Calu3 (cell line): ENCODE data around the gene SGSH. TPM values are rescaled to one million over a fixed set of nuclear protein-coding genes. Genes with fewer than 3 reads are reported as not detected.
A peak's percentile ranks its signal among the peaks of the same experiment; 100 is the strongest.

Source experiments
- Bru-seq: library from RNA; stranded (reverse); fragments of 400-500 nt; gene quantifications from one replicate; lab custom pipeline; 2021; lab: Mats Ljungman, UMichigan
- BruChase-seq, 2 experiments: library from RNA; stranded (reverse); fragments of 400-500 nt; gene quantifications; one replicate each; lab custom pipeline; 2021; lab: Mats Ljungman, UMichigan
- BruUV-seq: library from RNA; stranded (reverse); fragments of 400-500 nt; replicated peaks from 2 replicates; lab custom pipeline; 2021; lab: Mats Ljungman, UMichigan
- CTCF ChIA-PET: fragments of 300-600 bp; sonication (Branson Sonifier 250); formaldehyde crosslinking; loops from one replicate; lab custom pipeline; 2022; ENCODE audit warnings: antibody characterized with exemption; lab: Charles Lee
- DNase-seq: peaks from one replicate; pipeline ENCODE4 v3.0.0; 2022
- H3K27ac Mint-ChIP-seq: one replicate; pipeline ENCODE4 v1.8.0; 2022; ENCODE audit warnings: mixed read lengths; ENCODE audit not compliant: unreplicated experiment
- H3K27me3 Mint-ChIP-seq: one replicate; pipeline ENCODE4 v1.8.0; 2022; ENCODE audit warnings: mixed read lengths; ENCODE audit not compliant: unreplicated experiment
- H3K36me3 Mint-ChIP-seq: one replicate; pipeline ENCODE4 v1.8.0; 2022; ENCODE audit warnings: mild to moderate bottlenecking, moderate library complexity, mixed read lengths; ENCODE audit not compliant: insufficient read depth, unreplicated experiment
- H3K4me1 Mint-ChIP-seq: one replicate; pipeline ENCODE4 v1.8.0; 2022; ENCODE audit warnings: mild to moderate bottlenecking, low read depth, mixed read lengths; ENCODE audit not compliant: unreplicated experiment
- H3K4me3 Mint-ChIP-seq: one replicate; pipeline ENCODE4 v1.8.0; 2022; ENCODE audit warnings: mild to moderate bottlenecking, low read depth, moderate library complexity, mixed read lengths; ENCODE audit not compliant: unreplicated experiment
- H3K9me3 Mint-ChIP-seq: one replicate; pipeline ENCODE4 v1.8.0; 2022; ENCODE audit warnings: low read depth, mixed read lengths; ENCODE audit not compliant: unreplicated experiment
- CTCF ChIP-seq: fragments of 200-600 bp; IDR thresholded peaks from one replicate; pipeline ENCODE4 v1.8.0; 2022; ENCODE audit warnings: antibody characterized with exemption; ENCODE audit not compliant: unreplicated experiment
- intact Hi-C: fragments of 100-400 bp; cut with micrococcal nuclease; formaldehyde crosslinking; loops from one replicate; pipeline ENCODE4 v1.10.0; 2022; ENCODE audit not compliant: unreplicated experiment
- long read RNA-seq: library from polyadenylated mRNA; stranded (forward); transcript quantifications from one replicate; pipeline ENCODE4 v2.0.0, GENCODE V29; 2022
- total RNA-seq: library from RNA; stranded (reverse); gene quantifications from 2 replicates; pipeline ENCODE4 v1.2.3, GENCODE V29; 2022

Gene SGSH
- total RNA-seq (32.2 and 50.3 TPM in 2 replicates), Bru-seq, nascent RNA (percentile 57 among the genes with signal in this experiment), BruChase-seq, experiment 1, labeled RNA remaining after a 6-hour chase (percentile 72 among the genes with signal in this experiment), BruChase-seq, experiment 2, labeled RNA remaining after a 2-hour chase (percentile 66 among the genes with signal in this experiment)
- long read RNA-seq, partial matches to known transcripts, result 2 of 10 reads
- long read RNA-seq, other reads (novel, unspliced or antisense), result 6 of 10 reads

- Mint-ChIP-seq H3K4me1 (peaks cover 19% of the 10 kb centered on the region), H3K27ac (peak within 1 kb of the TSS; percentile 79), H3K4me3 (peak within 1 kb of the TSS; percentile 92), H3K9me3 (no peaks in the 10 kb centered on the region), H3K27me3 (peaks cover 14% of the 10 kb centered on the region), H3K36me3 (peaks cover 17% of the 10 kb centered on the region)
- TF ChIP-seq CTCF, result peak; percentile 16
- no TSS peak for BruUV-seq
- intact Hi-C loops, result no loop called here
- DNase-seq, result peak; percentile 84
- CTCF ChIA-PET, result interaction anchor here (0.6 kb wide), 1 partner anchor 24 kb away, joined by 3 read pairs; no protein-coding TSS in a partner anchor
These were observed at the start of gene SGSH, which contains the start of gene SLC26A11 for GRCh38 chr17:80220054-80220735. TSS of gene SGSH (minus strand) at chr17:80220333. CDS start at chr17:80220313, 20 bp downstream. TSS of gene SLC26A11 (plus strand) at chr17:80220427. CDS start at chr17:80221561, 1,134 bp downstream.

GRCh38 chr17:80269405-80269807 lies 49.3 kb upstream of the SGSH start:
- no peaks in the 10 kb centered on the region for H3K4me1 Mint-ChIP-seq
- CTCF ChIA-PET, result no interaction called here
- DNase-seq, result no peak
- BruUV-seq, result no TSS peak
- no peaks in the 10 kb centered on the region for H3K9me3 Mint-ChIP-seq
- no peak for TF ChIP-seq CTCF
- H3K27ac Mint-ChIP-seq, result no peak overlapping the region
- intact Hi-C loops, result no loop called here
- H3K36me3 Mint-ChIP-seq, result peaks cover 26% of the 10 kb centered on the region
- no peak overlapping the region for H3K4me3 Mint-ChIP-seq
- H3K27me3 Mint-ChIP-seq, result no peaks in the 10 kb centered on the region

- intact Hi-C loops, result no loop called here
- H3K4me3 Mint-ChIP-seq, result no peak overlapping the region
- no peaks in the 10 kb centered on the region for H3K9me3 Mint-ChIP-seq
- BruUV-seq, result no TSS peak
- no peaks in the 10 kb centered on the region for H3K27me3 Mint-ChIP-seq
- TF ChIP-seq CTCF, result no peak
- DNase-seq, result no peak
- H3K27ac Mint-ChIP-seq, result no peak overlapping the region
- H3K4me1 Mint-ChIP-seq, result no peaks in the 10 kb centered on the region
- CTCF ChIA-PET, result no interaction called here
- H3K36me3 Mint-ChIP-seq, result peaks cover 29% of the 10 kb centered on the region
These were observed 48.3 kb upstream of the SGSH start for GRCh38 chr17:80268427-80268826.

- Mint-ChIP-seq H3K27ac (no peak overlapping the region), H3K27me3 (no peaks in the 10 kb centered on the region), H3K4me1 (no peaks in the 10 kb centered on the region), H3K4me3 (no peak overlapping the region), H3K9me3 (no peaks in the 10 kb centered on the region), H3K36me3 (peaks cover 36% of the 10 kb centered on the region)
- no peak for TF ChIP-seq CTCF
- DNase-seq, result no peak
- no TSS peak for BruUV-seq
- intact Hi-C loops, result no loop called here
- CTCF ChIA-PET, result interaction anchor here (0.6 kb wide), 1 partner anchor 790 kb away, joined by 4 read pairs; no protein-coding TSS in a partner anchor
These were observed 47.3 kb upstream of the SGSH start for GRCh38 chr17:80267391-80267790.
